ENCODE results near the gene THUMPD1.
"Not testable (repeated sequence)": the region's sequence is repeated elsewhere in the genome, so short reads cannot be mapped to it uniquely, and the experiment has no call there.

Gene THUMPD1

DNA sequence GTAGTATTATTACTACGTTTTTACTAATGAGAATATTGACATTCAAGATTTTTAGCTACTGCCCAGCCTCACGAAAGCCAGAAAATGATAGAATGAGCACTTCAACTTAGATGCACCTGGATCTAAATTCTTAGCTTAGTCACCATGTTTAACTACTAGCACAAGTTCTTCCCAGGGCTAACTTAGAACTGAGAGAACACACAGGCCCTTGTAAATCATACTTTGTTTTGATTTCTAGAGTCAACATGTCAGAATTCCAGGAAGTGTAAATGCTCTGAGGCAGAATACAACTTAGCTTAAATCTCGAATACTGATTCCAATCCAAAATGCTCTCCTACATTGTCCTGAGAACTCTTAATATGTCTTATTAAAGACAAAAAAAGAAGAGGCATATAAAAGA is 37.3 kb downstream of the THUMPD1 start:
- no peak for DNase-seq (ENCODE audit: low read depth)
- H3K4me3 ChIP-seq (ENCODE audit: control insufficient read depth, low read depth, low read length), result no peak overlapping the region
- TF ChIP-seq, protein P1, sequence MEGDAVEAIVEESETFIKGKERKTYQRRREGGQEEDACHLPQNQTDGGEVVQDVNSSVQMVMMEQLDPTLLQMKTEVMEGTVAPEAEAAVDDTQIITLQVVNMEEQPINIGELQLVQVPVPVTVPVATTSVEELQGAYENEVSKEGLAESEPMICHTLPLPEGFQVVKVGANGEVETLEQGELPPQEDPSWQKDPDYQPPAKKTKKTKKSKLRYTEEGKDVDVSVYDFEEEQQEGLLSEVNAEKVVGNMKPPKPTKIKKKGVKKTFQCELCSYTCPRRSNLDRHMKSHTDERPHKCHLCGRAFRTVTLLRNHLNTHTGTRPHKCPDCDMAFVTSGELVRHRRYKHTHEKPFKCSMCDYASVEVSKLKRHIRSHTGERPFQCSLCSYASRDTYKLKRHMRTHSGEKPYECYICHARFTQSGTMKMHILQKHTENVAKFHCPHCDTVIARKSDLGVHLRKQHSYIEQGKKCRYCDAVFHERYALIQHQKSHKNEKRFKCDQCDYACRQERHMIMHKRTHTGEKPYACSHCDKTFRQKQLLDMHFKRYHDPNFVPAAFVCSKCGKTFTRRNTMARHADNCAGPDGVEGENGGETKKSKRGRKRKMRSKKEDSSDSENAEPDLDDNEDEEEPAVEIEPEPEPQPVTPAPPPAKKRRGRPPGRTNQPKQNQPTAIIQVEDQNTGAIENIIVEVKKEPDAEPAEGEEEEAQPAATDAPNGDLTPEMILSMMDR (conservative IDR thresholded peaks at IDR 0.05; ENCODE audit: control insufficient read depth, insufficient read depth, low read depth, low read length), result no peak

DNA sequence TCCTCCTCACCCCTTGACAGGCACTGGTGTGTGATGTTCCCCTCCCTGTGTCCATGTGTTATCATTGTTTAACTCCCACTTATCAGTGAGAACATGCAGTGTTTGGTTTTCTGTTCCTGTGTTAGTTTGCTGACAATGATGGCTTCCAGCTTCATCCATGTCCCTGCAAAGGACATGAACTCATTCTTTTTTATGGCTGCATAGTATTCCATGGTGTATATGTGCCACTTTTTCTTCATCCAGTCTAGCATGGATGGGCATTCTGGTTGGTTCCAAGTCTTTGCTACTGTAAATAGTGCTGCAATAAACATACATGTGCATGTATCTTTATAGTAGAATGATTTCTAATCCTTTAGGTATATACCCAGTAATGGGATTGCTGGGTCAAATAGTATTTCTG is 39.9 kb downstream of the THUMPD1 start:
- H3K4me3 ChIP-seq (ENCODE audit: control insufficient read depth, low read depth, low read length); DNase-seq (ENCODE audit: low read depth): not testable (repeated sequence)

DNA sequence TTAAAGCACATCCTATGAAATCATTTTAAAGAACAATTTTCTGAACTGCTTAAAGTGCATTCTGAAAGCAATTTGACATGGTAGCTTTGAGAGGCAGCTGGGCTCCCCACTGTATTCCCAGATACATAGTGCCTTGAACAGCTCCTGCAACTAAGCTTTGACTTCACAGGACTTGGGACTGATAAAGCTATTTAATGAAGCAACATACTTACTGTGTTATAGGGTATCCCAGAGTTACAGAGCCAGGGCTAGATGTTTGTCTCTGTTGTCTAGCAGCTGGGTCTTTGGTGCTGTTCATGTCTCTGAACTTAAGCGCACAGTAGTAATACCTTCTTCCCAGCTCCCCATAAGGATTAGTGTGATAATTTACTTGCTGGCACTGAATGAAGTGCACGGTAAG is 45.0 kb downstream of the THUMPD1 start:
- TF ChIP-seq, protein P1 (conservative IDR thresholded peaks at IDR 0.05; ENCODE audit: control insufficient read depth, insufficient read depth, low read depth, low read length), result no peak
- no peak overlapping the region for H3K4me3 ChIP-seq (ENCODE audit: control insufficient read depth, low read depth, low read length)
- DNase-seq (ENCODE audit: low read depth), result no peak

DNA sequence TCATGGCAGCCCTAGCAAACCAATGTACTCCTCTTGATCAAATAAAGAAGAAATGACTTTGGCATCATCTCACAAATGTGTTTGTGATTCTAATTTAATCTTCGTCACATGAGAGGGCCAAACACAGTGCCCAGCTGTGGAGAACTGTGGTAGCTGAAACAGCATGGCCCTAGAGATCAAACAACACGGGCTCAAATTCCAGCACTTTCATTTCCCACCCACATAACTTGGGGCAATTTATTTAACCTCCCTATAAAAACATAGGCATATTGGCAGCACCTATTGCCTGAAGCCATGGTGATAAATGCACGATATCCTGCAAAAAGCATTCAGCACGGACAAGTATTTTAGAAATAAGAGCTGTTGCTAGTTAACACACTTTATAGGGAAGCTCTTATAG is 46.6 kb downstream of the THUMPD1 start:
- H3K4me3 ChIP-seq (ENCODE audit: control insufficient read depth, low read depth, low read length), result no peak overlapping the region
- no peak for DNase-seq (ENCODE audit: low read depth)
- TF ChIP-seq, protein P1 (conservative IDR thresholded peaks at IDR 0.05; ENCODE audit: control insufficient read depth, insufficient read depth, low read depth, low read length), result no peak

DNA sequence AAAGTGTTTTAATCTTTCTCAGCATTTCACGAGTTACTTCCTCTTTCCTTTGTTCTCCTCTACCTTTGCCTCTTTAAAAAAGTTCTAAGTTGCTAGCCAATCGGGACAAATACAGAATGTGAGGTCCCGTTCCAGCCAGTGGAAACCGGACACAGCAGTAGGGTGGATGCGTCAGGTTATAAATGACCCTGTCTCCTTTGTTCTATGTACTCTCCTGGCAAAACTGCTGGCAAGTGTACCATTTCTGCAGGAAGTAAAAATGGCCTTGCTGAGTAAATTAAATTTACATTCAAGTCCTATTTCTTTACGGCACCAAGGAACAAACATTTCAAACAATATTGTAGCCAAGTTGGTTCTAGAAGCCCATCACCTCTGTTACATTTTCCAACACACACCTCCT is 47.5 kb downstream of the THUMPD1 start:
- DNase-seq (ENCODE audit: low read depth); H3K4me3 ChIP-seq (ENCODE audit: control insufficient read depth, low read depth, low read length): not testable (repeated sequence)

DNA sequence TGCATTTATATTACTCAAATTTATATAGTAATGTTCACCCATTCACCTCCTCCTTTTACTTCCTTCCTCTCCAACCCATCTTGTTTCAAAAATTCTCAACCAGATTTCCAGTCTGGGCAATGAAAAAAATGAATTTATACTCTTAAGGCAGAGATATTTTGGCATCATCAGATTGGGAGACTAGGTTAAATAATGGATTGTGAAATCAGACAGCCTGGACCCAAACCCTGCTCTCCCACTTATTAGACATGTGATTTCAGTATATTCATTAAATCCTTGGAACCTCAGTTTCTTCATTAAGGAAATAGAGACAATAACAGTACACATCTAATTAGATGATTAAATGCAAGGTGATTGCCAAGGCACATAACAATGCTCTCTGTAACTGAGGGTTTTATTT is 52.0 kb downstream of the THUMPD1 start:
- H3K4me3 ChIP-seq (ENCODE audit: control insufficient read depth, low read depth, low read length), result no peak overlapping the region
- DNase-seq (ENCODE audit: low read depth), result no peak
- TF ChIP-seq, protein P1 (conservative IDR thresholded peaks at IDR 0.05; ENCODE audit: control insufficient read depth, insufficient read depth, low read depth, low read length), result no peak

DNA sequence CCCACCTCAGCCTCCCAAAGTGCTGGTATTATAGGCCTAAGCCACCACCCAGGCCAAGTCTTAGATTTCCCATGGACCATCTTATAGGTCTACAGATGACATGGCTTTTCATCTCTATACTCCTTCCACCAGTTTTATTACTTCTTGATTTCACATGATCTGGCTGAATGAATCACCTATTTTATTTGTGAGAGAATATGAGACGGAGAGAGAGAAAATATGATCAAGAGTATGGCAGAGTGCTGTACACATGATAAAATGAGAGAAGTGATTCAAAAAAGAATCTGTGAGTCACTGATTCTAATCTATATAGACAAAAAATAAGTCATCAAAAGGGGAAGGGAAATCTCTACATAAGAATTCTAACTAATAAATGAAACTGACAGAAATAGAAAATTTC is 57.8 kb downstream of the THUMPD1 start:
- DNase-seq (ENCODE audit: low read depth), result no peak
- H3K4me3 ChIP-seq (ENCODE audit: control insufficient read depth, low read depth, low read length), result no peak overlapping the region
- TF ChIP-seq, protein P1 (conservative IDR thresholded peaks at IDR 0.05; ENCODE audit: control insufficient read depth, insufficient read depth, low read depth, low read length), result no peak

Measured in fibroblast of mammary gland (primary cell).